Esophagus mucosa (tissue), 1 donor: ENCODE measurements around the gene PCAT7. TPM values are rescaled to one million over a fixed set of nuclear protein-coding genes. Genes with fewer than 3 reads are reported as not detected.
"Not testable (repeated sequence)": the region's sequence is repeated elsewhere in the genome, so short reads cannot be mapped to it uniquely, and the experiment has no call there.

Experiments
- ATAC-seq: fragments of 200-7000 bp; cut with Tn5 transposase; one replicate; pipeline ENCODE4 v1.9.1; 2020
- total RNA-seq: library from RNA; stranded (reverse); gene quantifications from one replicate; pipeline ENCODE4 v1.2.4, GENCODE V29; 2023
- donor health status: DM: yes; HTN: yes; CAD: no.

PCAT7 gene
- total RNA-seq, 1 donor from 2014 or later: not detected

DNA sequence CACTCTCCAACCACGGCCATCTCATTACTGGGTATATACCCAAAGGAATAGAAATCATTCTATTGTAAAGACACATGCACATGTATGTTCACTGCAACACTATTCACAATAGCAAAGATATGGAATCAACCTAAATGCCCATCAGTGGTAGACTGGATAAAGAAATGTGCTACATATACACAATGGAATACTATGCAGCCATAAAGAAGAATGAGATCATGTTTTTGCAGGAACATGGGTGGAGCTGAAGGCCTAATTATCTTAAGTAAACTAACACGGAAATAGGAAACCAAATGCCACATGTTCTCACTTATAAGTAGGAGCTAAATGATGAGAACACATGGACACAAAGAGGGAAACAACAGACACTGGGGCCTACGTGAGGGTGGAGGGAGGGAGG is 9.4 kb downstream of the PCAT7 start:
- not testable (repeated sequence) for ATAC-seq

- ATAC-seq: no peak
Observed at GRCh38 chr9:94566550-94566949, 11.7 kb downstream of the PCAT7 start.

- ATAC-seq: no peak
Observed at GRCh38 chr9:94567271-94567670, 12.4 kb downstream of the PCAT7 start.

DNA sequence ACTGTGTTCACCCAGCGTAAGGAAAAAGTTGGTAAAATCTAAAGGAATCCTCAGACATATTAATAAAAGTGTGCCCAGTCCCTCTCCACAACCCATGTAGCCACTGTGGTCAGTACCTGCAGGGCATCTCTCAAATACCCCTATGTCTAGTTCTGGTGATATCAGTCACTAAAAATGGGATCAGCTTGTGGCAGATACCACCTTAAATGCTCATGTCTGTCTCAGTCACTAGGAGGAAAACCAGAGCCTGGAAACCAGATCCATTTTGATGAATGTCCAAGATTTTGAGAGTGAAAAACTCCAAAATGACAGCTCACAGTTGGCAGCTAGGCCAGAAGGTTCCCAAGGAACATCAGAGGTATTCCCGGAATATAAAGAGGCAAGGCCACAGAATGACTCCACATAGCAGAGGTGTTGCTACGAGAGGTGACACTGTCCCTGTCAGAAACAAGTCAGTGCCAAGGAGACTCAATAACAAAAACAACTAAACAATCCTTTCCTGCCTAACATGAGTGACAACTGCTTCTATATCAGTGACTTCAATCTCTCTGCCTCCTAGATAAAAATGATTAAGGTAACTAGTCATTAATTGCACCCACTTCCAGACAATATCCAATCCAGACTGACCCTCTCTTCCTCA is 13.5 kb downstream of the PCAT7 start:
- no peak for ATAC-seq

DNA sequence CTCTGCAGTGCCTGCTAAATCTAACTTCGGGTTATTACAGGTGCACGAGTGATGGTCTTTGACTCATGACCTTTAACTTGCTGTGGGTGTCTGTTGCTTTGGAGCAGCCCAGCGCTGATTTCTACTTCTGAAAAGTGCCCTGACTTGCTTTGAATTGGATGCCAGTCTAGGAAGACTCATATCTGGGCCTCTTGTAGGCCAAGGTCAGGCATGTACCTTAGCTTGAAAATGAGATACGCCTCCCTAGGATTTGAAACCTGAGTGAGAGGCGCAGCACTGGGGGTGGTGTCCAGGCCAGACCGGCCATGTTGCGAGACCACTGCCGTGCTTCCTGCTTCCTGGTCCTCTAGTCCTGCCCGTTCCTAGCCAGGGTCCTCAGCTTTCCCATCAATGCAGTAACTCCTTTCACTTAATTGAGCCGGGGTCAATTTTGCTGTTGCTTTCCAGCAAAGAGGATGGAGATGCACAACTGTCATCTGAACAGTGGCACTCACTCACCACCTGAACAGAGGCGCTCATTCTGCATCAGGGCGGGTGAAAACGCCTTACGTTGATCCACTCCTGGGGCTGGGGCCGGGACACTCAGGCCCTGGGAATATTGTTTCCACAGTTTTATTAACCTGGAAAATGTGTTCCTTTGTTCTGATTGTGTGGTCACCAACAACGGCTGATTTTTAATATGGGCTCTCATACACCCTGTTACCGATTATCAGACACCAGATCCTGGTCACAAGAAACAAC is 14.3 kb downstream of the PCAT7 start:
- ATAC-seq: no peak

DNA sequence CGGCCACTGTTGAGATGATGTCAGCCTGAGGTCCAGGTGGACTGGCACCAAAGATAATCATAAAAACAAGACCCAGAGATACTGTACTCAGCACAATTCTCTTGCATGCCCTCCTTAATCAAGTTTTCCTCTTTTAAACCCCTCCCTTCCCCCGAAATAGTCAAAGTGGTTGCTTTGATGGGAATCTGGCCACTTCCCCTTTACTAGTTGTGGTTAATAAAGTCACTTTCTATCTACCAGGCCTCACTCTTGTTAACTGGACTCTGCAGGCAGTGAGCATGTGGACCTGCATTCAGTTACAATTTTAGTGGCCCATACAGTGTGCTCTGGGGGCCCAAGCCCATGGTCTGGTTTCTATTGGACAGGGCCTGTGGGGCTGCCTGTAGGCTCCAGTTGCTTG is 21.2 kb downstream of the PCAT7 start:
- no peak for ATAC-seq

DNA sequence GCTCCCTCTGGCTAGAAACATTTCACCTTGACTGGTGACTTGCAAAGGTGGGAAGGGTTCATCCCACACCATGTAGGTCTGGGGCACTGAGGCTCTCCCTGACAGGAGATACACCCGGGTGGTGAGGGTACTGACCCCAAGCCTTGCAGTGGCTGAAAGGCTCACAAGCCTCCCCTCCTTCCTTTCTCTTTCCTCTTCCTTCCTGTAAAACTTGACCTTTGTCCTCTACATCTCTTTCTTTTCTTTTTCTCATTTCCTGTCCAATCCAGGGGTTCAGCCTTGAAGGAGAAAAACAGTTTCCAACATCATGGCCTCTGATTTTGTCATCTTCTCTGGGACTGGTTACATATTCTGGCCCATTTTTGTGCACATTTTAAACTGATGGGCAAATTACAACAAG is 22.2 kb downstream of the PCAT7 start:
- ATAC-seq: no peak

- ATAC-seq: no peak
Observed at GRCh38 chr9:94577571-94577970, 22.7 kb downstream of the PCAT7 start.

GRCh38 chr9:94581728-94582127 is 26.8 kb downstream of the PCAT7 start:
- ATAC-seq: no peak

DNA sequence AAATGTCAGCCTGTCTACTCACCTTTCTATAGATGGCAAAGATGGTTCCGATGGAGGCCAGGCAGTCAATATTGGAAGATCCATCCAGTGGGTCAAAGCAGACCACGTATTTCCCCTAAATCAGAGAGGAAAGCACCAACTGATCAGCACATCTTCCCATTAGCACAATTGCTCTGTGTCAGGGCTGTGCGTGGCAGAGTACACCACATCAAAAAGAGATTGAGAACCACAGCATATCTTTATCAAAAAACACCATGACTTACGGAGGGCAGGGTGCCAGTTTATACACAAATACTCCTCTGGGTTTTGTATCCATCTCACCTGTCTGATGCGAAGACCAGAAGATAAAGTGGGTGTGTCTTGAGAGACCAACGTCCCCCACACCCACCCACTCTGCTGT is 29.7 kb downstream of the PCAT7 start:
- ATAC-seq: no peak

DNA sequence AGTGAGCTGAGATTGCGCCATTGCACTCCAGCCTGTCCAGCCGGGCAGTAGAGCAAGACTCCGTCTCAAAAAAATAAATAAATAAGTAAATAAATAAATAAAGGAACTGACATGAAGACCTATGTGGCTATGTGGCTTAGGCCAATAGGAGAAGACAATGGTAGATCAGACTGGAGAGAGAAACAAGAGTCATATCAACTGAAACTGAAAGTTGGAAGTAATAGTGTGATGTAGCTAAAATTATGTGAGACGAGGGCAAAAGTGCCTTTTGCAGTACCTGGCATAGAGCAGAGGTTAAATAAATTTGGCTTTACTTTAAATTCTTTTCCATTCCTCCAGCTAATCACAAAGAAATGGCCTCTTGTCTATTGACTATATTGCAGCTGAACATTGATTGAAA is 31.4 kb downstream of the PCAT7 start:
- ATAC-seq: no peak

- ATAC-seq: no peak
Observed at GRCh38 chr9:94586814-94587213, 31.9 kb downstream of the PCAT7 start.

DNA sequence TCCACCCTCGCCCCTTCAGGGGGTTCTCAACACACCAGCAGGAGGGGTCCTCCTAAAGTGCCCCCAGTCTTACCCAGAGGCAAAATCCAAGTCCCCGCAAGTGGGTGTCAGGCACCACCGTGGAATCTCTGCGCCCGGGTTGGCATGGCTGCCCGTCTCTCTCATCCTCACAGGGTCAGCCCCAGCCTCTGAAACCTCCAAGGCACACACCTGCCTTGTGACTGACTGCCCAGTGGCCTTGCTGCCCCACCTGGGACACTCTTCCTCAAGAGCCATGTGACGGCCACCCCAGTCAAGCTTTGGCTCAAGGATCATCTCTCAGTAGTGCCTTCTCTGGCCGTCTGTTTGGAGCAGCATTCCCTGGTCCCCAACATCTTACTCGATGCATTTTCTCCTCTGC is 33.8 kb downstream of the PCAT7 start:
- no peak for ATAC-seq

DNA sequence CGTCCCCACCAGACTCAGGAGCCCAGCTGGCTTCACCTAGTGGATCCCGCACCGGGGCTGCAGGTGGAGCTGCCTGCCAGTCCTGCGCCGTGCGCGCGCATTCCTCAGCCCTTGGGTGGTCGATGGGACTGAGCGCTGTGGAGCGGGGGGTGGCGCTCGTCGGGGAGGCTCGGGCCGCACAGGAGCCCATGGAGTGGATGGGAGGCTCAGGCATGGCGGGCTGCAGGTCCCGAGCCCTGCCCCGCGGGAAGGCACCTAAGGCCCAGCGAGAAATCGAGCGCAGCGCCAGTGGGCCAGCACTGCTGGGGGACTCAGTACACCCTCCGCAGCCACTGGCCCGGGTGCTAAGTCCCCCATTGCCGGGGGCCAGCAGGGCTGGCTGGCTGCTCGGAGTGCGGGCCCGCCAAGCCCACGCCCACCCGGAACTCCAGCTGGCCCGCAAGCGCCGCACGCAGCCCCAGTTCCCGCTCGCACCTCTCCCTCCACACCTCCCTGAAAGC is 36.2 kb downstream of the PCAT7 start:
- not testable (repeated sequence) for ATAC-seq

DNA sequence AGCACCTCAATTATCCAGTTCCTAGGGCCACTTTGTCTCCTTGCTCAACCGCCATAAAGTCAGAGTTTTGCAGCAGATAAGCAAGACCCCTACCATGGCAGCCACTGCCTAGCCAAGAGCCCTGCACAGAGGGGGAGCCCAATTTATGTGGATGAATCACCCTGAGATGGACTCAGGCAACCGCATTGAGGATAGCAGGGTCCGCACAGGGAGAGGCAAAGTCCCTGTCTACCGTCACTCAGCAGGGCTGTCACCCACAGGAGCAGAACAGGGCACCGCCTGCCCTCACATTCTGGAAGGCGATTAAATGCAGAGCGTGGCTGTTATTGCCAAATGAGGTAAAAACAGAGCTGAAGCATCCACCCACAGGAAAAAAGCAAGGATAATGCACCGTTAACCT is 37.0 kb downstream of the PCAT7 start:
- no peak for ATAC-seq

DNA sequence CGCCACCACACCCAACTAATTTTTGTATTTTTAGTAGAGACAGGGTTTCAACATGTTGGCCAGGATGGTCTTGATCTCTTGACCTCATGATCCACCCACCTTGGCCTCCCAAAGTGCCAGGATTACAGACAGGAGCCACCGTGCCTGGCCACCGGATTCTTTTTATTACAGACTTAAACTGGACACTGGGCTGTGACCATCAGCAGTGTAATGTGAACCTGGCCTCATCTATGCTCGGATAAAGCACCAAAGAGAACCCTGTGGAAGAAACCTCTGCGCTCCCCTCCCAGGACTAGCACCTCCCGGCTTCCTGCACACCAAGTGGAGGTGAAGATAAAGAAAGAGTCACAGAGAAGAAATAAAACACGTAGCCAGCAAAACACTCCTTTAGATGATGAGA is 37.8 kb downstream of the PCAT7 start:
- not testable (repeated sequence) for ATAC-seq

GRCh38 chr9:94593459-94594345 is 38.8 kb downstream of the PCAT7 start, which contains the start of gene FBP2:
TSS of gene FBP2 (minus strand) at chr9:94593824. CDS start at chr9:94593726, 98 bp downstream.
- ATAC-seq: no peak

DNA sequence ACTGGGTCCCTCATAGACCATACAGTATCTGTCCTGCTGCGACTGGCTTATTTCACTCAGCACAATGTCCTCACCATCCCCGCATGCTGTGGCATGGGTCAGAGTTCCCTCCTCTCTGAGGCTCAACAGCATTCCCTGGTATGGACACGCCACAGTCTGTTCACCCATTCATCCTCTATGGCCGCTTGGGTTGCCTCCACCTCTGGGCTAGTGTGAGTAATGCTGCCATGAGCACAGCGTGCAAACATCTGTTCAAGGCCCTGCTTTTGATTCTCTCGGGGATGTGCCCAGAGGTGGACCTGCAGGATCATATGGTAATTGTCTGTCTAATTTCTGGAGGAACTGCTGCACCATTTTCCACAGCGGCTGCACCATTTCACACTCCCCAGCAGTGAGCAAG is 44.2 kb downstream of the PCAT7 start:
- ATAC-seq: no peak

GRCh38 chr9:94600258-94600657 is 45.4 kb downstream of the PCAT7 start:
- no peak for ATAC-seq

DNA sequence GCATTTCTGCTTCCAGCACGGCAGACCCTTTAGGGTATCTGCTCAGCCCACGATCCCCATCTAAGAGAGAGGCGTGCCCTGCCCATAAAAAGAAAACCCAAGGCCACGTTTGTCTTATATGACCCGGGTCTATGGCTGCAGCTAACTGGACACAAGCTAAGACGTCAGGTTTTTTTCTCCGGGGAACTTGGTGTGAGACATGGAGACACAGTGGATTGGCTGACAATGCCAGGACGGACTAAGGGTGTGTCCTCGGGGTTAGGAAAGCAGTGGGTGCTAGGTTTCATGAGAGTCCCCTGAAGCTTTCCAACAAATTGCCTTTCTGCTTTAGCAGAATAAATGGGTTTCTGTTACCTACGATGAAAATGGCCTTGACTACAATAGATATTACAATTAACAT is 45.8 kb downstream of the PCAT7 start:
- ATAC-seq: no peak

GRCh38 chr9:94602666-94603065 is 47.8 kb downstream of the PCAT7 start:
- ATAC-seq: no peak

- peak; percentile 90 for ATAC-seq
Observed at GRCh38 chr9:94603259-94604160, 48.6 kb downstream of the PCAT7 start.
